NCI-H748 treated with DMSO at 0.1 percent for 48 hours (cell line): ENCODE data around the gene SORCS2.
A peak's percentile ranks its signal among the peaks of the same experiment; 100 is the strongest.

Source experiments
- DNase-seq: peaks from one replicate; lab custom pipeline; 2025; lab: John Stamatoyannopoulos, UW

The SORCS2 gene

GRCh38 chr4:7393601-7394575 is 201.6 kb downstream of the SORCS2 start:
- DNase-seq = no peak

- no peak for DNase-seq
These were observed 202.5 kb downstream of the SORCS2 start for GRCh38 chr4:7394681-7395451.

- DNase-seq = no peak
These were observed 203.3 kb downstream of the SORCS2 start for GRCh38 chr4:7395645-7396044.

- no peak for DNase-seq
These were observed 204.0 kb downstream of the SORCS2 start for GRCh38 chr4:7396186-7396910.

GRCh38 chr4:7397206-7398103 is 205.1 kb downstream of the SORCS2 start:
- no peak for DNase-seq

- peak; percentile 3 for DNase-seq
These were observed 205.7 kb downstream of the SORCS2 start for GRCh38 chr4:7398104-7398423.

GRCh38 chr4:7398788-7399439 is 206.6 kb downstream of the SORCS2 start:
- no peak for DNase-seq

GRCh38 chr4:7399440-7400234 is 207.3 kb downstream of the SORCS2 start:
- no peak for DNase-seq

GRCh38 chr4:7400671-7401298 is 208.4 kb downstream of the SORCS2 start:
- no peak for DNase-seq

- no peak for DNase-seq
These were observed 210.2 kb downstream of the SORCS2 start for GRCh38 chr4:7402526-7402925.

- DNase-seq = no peak
These were observed 210.7 kb downstream of the SORCS2 start for GRCh38 chr4:7403001-7403400.

GRCh38 chr4:7408166-7408565 is 215.8 kb downstream of the SORCS2 start:
- DNase-seq = no peak

GRCh38 chr4:7410446-7410845 is 218.1 kb downstream of the SORCS2 start:
- peak; percentile 26 for DNase-seq

GRCh38 chr4:7411491-7411890 is 219.2 kb downstream of the SORCS2 start:
- no peak for DNase-seq

- DNase-seq = no peak
These were observed 219.7 kb downstream of the SORCS2 start for GRCh38 chr4:7411896-7412553.

- DNase-seq = no peak
These were observed 220.2 kb downstream of the SORCS2 start for GRCh38 chr4:7412554-7412912.

GRCh38 chr4:7414046-7414445 is 221.7 kb downstream of the SORCS2 start:
- DNase-seq = no peak

- no peak for DNase-seq
These were observed 222.6 kb downstream of the SORCS2 start for GRCh38 chr4:7414736-7415510.
